Fibroblast of the conjunctiva (primary cell): Measurements from ENCODE around the gene NFATC1.

Experiments
- DNase-seq: peaks from one replicate; pipeline ENCODE4 v3.0.0-alpha.2; 2010; ENCODE audit warnings: low read depth

Gene NFATC1

DNA sequence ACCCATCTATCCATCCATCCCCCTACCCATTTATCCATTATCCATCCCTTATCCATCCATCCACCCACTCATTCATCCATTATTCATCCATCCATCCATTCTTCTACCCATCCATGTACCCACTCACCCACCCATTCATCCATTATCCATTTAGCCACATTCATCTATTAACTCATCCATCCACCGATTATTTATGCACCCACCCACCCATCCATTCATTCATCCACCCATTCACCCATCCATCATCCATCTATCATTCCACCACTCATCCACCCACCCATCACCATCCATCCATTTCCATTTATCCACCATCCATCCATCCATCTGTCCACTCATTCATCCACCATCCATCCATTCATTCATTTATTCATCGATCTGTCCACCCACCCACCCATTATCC, 146.5 kb downstream of the NFATC1 start:
- no peak for DNase-seq

DNA sequence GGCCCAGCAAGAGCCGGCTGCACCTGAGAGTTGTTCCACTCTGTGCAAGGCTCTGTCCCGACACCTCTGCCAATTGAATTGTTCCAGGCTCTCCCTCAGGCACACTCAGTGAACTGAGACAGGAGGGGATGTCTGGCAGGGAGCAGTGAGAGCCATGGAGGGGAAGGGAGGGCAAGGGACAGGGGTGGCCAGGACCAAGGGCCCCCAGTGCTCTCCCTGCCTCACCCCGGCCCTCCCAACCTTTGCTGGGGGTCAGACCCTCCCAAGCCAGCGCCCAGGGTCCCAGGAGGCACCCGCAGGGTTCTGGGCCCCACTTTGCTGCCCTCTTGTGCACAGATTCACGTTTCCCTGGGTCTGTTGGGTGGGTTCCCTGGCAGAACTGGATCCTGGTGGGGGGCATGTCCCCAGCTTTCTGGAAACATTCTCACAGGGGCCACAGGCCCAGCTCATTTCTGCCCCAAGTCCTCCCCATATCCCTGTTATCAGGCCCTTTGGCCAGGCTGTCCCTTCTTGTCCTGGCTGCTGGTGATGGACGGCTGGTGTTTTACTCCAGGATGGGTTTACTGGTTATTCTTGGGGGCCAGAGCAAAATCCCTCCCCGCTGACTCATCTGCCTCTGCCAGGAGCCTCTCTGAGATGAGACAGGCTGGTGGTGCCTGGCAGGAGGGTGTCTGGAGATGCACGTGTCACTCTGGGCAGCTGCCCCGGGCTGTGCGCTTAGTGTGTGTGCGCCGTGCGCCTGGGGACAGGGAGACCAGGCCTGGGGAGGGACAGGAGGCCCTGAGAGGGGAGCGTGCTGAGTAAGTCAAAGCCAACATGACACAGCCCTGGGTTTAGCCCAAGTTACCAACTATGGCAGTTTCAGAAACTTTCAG, 147.4 kb downstream of the NFATC1 start:
- no peak for DNase-seq

- no peak for DNase-seq
These were observed 148.2 kb downstream of the NFATC1 start for GRCh38 chr18:79543861-79544385.

DNA sequence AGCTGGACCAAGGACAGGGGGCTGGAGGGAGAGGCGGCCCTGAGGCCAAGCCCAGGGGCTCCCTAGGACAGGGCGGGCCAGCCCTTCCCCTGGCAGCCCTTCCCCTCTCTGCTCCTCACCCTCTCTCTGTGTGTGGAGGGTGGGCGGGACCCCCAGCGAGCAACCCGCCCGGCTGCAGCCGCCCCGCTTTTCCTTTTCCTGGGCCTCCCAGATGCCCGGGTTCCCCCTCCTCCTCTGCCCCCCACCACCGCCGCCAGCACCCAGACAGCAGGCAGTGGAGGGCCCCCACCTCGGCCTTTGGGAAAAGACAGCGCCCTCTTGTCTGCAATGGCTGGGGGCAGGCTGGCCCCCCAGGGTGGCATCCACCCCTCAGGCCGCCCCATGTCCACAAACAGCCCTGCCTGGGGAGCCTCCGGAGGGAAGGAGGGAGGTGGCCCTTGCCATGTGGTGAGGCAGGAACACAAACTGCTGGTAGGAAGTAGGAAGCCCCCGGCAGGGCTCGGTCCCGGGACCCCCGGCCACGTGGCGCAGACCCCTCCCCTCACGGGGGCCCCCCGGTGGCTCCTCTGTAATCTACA, 148.7 kb downstream of the NFATC1 start:
- DNase-seq: no peak

GRCh38 chr18:79545255-79545654, 149.5 kb downstream of the NFATC1 start:
- DNase-seq: no peak

- DNase-seq: no peak
These were observed 150.0 kb downstream of the NFATC1 start for GRCh38 chr18:79545736-79546171.

DNA sequence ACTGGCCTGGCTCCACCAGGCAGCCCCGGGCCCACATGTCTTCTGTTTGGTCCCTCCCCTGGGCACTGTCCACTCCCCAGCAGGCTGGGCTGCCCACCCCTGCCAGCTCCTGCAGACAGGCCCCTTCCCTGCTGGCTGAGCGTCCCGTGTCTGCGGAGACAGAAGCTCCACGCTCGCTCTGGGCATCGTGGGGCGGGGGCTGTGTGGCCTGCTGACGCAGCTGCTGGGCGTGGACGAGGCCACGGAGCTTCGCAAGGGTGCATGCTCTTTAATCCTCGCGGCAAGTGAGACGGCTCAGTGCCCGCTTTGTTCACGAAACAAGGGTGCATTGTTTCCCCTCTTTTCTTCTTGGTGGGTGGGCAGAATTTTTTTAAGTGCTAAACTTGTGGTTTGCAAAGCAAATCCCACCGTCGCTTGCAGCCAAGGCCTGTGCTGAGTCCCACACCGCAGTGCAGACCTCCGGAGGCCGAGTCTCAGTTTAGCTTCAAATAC, 151.1 kb downstream of the NFATC1 start:
- no peak for DNase-seq

- no peak for DNase-seq
These were observed 151.8 kb downstream of the NFATC1 start for GRCh38 chr18:79547413-79548076.

DNA sequence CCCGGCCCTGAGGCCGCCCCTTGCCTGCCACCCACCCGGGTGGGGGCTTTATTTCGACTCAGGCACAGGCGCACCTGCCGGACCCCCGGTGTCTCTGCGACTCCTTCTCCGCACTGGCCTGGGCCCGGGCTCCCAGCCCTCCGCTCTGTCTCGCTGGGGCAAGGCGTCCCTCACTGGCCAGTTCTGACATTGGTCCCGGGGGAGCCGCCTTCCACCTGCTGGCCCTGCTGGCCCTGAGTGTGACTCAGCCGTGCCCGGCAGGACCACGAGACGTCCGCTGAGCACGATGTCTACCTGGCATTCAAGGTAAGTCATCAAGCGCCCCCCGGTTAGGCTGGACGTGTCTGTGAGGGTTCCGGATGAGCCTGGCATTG, 152.3 kb downstream of the NFATC1 start:
- no peak for DNase-seq

DNA sequence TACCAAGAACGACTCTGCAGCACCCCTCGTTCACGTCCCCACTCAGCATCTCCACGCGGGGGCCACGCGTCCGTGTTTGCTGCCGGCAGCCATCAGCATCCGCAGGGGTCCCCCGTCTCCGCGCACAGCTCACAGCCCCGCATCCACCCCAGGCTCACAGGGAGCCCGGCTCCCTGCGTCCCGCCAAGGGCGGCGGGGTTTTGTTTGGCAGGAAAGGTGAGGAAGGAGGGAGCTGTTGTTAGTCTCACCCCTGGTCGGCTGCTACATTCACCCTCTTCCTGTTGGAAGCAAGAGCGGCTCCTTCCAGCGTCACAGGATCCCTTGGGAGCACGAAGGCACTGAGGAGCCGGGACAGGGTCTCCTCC, 152.9 kb downstream of the NFATC1 start:
- DNase-seq: no peak

DNA sequence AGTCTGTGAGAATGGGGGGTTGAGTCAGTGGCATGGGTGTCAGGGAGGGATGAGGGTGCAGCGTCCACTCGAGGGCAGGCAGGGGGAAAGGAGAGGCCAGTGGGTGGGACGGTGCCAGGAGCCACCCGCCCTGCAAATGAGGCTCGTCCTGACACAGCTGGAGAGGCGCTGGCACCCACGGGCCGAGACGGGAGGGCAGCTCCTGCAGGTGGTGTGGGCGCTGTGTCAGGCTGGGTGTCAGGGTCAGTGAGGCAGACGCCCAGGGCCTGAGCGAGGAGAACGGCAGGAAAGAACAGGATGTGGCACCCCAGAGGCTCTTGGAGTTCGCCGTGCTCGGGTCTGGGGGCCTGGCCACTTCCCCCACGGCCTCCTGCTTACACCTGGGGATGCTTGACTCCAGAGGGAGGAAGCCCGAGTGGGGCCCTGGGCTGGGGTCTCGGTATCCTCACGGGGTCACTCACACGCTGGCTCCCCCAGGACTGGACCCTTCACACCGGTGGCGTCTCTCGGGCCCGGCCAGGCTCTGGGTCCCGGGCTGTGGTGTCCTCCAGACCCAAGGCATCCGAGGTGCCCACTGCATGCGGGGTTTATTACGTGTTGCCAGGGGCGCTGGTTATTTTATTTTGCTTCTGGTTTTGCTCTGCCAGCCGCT, 153.4 kb downstream of the NFATC1 start:
- DNase-seq: no peak

DNA sequence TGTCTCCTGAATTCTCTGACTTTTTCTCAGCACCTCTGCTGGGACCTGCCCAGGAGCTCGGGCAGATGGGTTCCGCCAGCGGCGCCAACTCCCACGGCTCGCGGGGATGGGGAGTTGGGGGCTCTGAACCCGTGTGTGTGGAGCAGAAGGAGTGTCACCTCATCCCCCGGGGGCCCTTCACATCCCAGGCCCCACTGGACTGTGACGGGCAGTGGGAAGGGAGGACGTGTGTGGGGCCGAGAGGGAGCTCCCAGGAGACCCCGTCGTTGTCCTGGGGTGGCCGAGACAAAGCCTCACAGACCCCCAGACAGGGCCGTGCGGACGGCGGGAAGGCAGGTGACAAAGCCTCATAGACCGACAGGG, 153.9 kb downstream of the NFATC1 start:
- no peak for DNase-seq

DNA sequence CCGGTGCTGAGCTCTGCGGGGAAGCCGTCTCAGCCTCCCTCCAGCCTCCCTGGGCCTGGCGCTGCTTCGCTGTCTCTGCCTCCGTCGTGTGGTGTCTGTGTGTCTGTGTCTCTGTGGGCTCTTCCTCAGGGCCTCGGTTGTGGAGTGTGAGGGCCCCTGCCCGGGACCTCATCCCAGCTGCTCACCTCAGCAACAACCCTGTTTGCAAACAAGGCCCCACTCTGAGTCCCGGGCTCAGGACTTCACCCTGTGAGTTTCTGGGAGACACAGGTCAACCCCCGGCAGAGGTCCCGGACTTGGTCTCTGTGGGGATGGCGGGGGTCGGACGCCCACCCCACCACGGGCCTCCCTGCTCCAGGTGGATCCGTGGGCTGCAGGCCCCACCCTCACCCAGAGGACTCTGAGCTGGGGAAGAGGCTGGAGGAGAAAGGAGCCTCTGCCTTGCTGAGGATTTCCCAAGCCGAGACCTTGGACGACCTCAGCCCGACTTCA, 156.5 kb downstream of the NFATC1 start:
- DNase-seq: no peak

- DNase-seq: no peak
These were observed 157.0 kb downstream of the NFATC1 start for GRCh38 chr18:79552696-79553095.

DNA sequence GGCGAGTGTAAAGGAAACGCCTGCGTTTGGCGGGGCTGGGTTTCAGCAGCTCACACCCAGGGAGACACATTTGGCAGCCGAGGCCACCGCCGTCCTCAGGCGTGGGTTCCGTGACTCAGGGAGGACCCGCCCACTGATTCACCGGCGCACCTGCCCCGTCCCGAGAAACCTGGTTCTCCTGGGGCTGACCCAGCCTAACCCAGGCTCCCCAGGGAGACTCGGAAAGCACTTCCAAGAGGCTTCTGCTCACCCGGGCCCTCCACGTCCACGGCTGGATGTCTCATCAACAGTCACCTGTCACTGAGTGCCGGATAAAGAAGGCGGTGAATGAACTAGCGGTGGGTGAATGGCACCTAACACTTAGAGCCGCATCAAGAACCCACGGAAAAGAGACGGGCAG, 157.4 kb downstream of the NFATC1 start:
- no peak for DNase-seq

- DNase-seq: no peak
These were observed 158.0 kb downstream of the NFATC1 start for GRCh38 chr18:79553696-79554095.

DNA sequence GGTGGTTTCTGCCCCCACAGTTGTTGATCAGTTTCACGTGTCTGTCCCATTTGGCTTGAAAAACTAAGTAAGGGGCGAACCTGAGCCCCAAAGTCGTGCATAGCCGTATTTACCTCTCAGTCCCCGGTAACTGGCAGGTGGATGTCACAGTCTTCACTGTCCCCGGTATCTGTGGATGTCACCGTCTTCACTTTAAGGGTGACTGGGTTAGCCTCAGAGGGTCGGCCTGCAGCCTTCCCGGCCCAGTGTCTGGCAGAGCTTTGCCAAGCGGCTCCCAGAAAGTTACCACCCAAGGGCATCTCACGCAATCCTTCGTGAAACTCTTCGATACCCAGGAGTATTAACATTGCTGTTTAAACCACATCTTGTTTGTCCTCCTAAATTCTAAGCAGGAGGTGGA, 158.6 kb downstream of the NFATC1 start:
- DNase-seq: no peak

DNA sequence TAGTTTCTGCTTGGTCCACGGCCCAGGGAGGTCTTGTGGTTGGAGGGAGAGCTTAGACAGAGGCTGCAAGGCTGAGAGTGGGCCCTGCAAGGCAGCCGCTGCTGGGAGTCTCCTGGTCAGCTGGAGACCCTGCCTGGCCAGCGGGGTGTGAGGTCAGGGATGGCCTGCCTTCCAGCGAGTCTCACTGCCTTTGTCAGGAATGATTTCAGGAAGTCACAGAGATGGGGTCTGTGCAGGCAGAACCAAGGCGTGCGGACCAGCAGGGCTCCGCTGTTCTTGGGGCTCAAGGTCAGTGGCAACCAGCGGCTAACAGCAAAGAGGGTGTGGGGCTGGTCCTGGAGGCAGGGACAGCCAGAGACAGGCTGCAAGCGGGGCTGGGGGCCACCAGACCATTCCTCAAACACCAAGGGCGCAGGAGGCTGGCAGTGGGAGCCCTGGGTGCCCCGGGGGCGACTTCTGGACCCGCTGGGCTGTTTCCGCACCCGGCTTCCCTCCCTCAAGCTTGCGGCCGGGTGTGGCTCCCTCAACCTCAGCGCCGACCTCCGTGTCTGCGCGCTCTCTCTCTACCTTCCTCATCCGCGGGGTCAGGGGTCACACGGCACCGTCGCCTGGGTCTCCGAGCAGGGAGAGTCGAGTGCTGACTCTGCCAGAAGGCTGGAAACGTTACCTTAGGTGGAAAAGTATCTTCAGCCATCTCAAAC, 159.4 kb downstream of the NFATC1 start:
- DNase-seq: no peak

DNA sequence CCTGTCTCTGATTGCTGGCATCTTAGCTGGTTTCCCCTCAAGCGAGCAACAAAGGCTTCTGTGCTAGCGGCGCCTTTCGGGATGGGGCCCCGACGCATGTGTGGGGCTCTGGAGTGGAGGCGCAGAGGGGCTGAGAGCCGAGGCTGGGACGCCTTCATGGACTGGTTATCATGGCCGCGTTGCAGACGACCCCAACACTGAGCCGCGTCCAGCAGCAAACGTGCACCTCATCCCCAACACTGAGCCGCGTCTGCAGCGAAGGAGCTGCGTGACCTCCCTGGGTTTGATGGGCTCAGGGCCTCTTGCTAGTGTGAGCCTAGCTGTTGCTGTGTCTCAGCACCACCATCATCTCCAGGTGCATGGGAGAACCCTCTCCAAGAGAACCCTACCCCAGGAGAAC, 160.2 kb downstream of the NFATC1 start:
- no peak for DNase-seq

GRCh38 chr18:79556829-79557585, 161.3 kb downstream of the NFATC1 start:
- DNase-seq: no peak
